T-helper 1 cell treated with Interleukin-12 subunit alpha and Interleukin-12 subunit beta and Interleukin-4 antibody, amounts not matched to agents 30 ng/mL and 1 ng/mL, for 36 hours (primary cell): Measurements from ENCODE around the gene LIMS2. TPM values are rescaled to one million over a fixed set of nuclear protein-coding genes. Genes with fewer than 3 reads are reported as not detected.

ENCODE experiments used
- intact Hi-C: fragments of 100-400 bp; cut with micrococcal nuclease; formaldehyde crosslinking; loops from one replicate; pipeline ENCODE4 v1.15.1; 2024
- total RNA-seq: library from RNA; stranded (reverse); gene quantifications from 2 replicates; pipeline ENCODE4 v1.2.3, GENCODE V29; 2022

The LIMS2 gene
- total RNA-seq, 1 donor from 2014 or later = 13.9 TPM

GRCh38 chr2:127609031-127609751 lies 66.1 kb downstream of the LIMS2 start:
- intact Hi-C loops = no loop called here

- intact Hi-C loops = no loop called here
Measured at GRCh38 chr2:127608061-127609030, 67.0 kb downstream of the LIMS2 start.

- intact Hi-C loops = no loop called here
Measured at GRCh38 chr2:127607399-127607908, 67.9 kb downstream of the LIMS2 start.

GRCh38 chr2:127606625-127607398 lies 68.5 kb downstream of the LIMS2 start:
- intact Hi-C loops = no loop called here

- intact Hi-C loops = no loop called here
Measured at GRCh38 chr2:127605691-127606263, 69.6 kb downstream of the LIMS2 start.

GRCh38 chr2:127604986-127605385 lies 70.3 kb downstream of the LIMS2 start:
- intact Hi-C loops = no loop called here

GRCh38 chr2:127599211-127599610 lies 76.1 kb downstream of the LIMS2 start:
- intact Hi-C loops = loop anchor here (2.0 to 10.0 kb wide), 3 partner anchors 50 to 636 kb away; no protein-coding TSS in a partner anchor

GRCh38 chr2:127598711-127599110 lies 76.6 kb downstream of the LIMS2 start:
- intact Hi-C loops = loop anchor here (2.0 to 10.0 kb wide), 3 partner anchors 50 to 636 kb away; no protein-coding TSS in a partner anchor

- intact Hi-C loops = loop anchor here (2.0 to 10.0 kb wide), 3 partner anchors 51 to 637 kb away; no protein-coding TSS in a partner anchor
Measured at GRCh38 chr2:127597984-127598380, 77.3 kb downstream of the LIMS2 start.

- intact Hi-C loops = loop anchor here (10.0 kb wide), 2 partner anchors 277 to 637 kb away; no protein-coding TSS in a partner anchor
Measured at GRCh38 chr2:127597046-127597983, 78.0 kb downstream of the LIMS2 start.

GRCh38 chr2:127596311-127597045 lies 78.9 kb downstream of the LIMS2 start:
- intact Hi-C loops = loop anchor here (10.0 kb wide), 2 partner anchors 278 to 638 kb away; no protein-coding TSS in a partner anchor

- intact Hi-C loops = loop anchor here (10.0 kb wide), 2 partner anchors 281 to 641 kb away; no protein-coding TSS in a partner anchor
Measured at GRCh38 chr2:127594116-127594591, 81.2 kb downstream of the LIMS2 start.

- intact Hi-C loops = loop anchor here (10.0 kb wide), 2 partner anchors 281 to 641 kb away; no protein-coding TSS in a partner anchor
Measured at GRCh38 chr2:127593228-127594115, 81.9 kb downstream of the LIMS2 start.

GRCh38 chr2:127592761-127593227 lies 82.5 kb downstream of the LIMS2 start:
- intact Hi-C loops = loop anchor here (10.0 kb wide), 2 partner anchors 282 to 642 kb away; no protein-coding TSS in a partner anchor

GRCh38 chr2:127591221-127591923 lies 84.0 kb downstream of the LIMS2 start:
- intact Hi-C loops = loop anchor here (1.0 to 10.0 kb wide), 4 partner anchors 58 to 643 kb away; no protein-coding TSS in a partner anchor
